HepG2 (cell line): ENCODE results near the gene SLC17A3. TPM values are rescaled to one million over a fixed set of nuclear protein-coding genes. Genes with fewer than 3 reads are reported as not detected.

Experiments used
- GMEB1 ChIP-seq: sonication (generic); formaldehyde crosslinking; IDR thresholded peaks from 2 replicates; pipeline ENCODE4 v1.5.1; 2020; ENCODE audit warnings: missing genetic modification reagents, mild to moderate bottlenecking, borderline replicate concordance
- ISL2 ChIP-seq: sonication (generic); formaldehyde crosslinking; IDR thresholded peaks from 2 replicates; pipeline ENCODE4 v1.5.0; 2020; ENCODE audit warnings: missing genetic modification reagents
- MYC ChIP-seq: sonication (generic); formaldehyde crosslinking; IDR thresholded peaks from 2 replicates; pipeline ENCODE4 v1.9.0; 2021; ENCODE audit warnings: missing genetic modification reagents, borderline replicate concordance
- PATZ1 ChIP-seq: sonication (generic); formaldehyde crosslinking; IDR thresholded peaks from 2 replicates; pipeline ENCODE4 v1.4.0; 2020; ENCODE audit warnings: missing genetic modification reagents
- PTBP1 ChIP-seq: fragments of 200-400 bp; formaldehyde crosslinking; IDR thresholded peaks from 2 replicates; pipeline ENCODE4 v1.6.1; 2018; ENCODE audit warnings: low read length, low read depth; ENCODE audit not compliant: poor library complexity, severe bottlenecking
- RNF219 ChIP-seq: sonication (generic); formaldehyde crosslinking; IDR thresholded peaks from 2 replicates; pipeline ENCODE4 v1.5.0; 2020; ENCODE audit warnings: mild to moderate bottlenecking, missing genetic modification reagents
- SOX13 ChIP-seq, 3 experiments: fragments of 450-650 bp in 1 of 3; sonication (generic) in 1 of 3; formaldehyde crosslinking in 1 of 3; IDR thresholded peaks in 2 of 3; conservative IDR thresholded peaks in 1 of 3; 2 replicates each; pipeline versions ENCODE4 v1.5.0 to v1.6.1; 2016 to 2020; ENCODE audit warnings: antibody characterized with exemption in 1 of 3, mild to moderate bottlenecking in 1 of 3, missing compliant biosample characterization in 1 of 3, missing genetic modification reagents in 1 of 3, moderate library complexity in 1 of 3
- TEAD3 ChIP-seq: optimal IDR thresholded peaks from 2 replicates; pipeline ENCODE3; 2016; ENCODE audit warnings: borderline replicate concordance
- XBP1 ChIP-seq: sonication (generic); formaldehyde crosslinking; IDR thresholded peaks from 2 replicates; pipeline ENCODE4 v1.5.0; 2020; ENCODE audit warnings: missing genetic modification reagents
- YEATS4 ChIP-seq: sonication (generic); formaldehyde crosslinking; IDR thresholded peaks from 2 replicates; pipeline ENCODE4 v1.4.0; 2020; ENCODE audit warnings: missing genetic modification reagents, borderline replicate concordance
- ZFP1 ChIP-seq: IDR thresholded peaks from 2 replicates; pipeline ENCODE4 v1.6.1; 2016
- ZNF557 ChIP-seq: sonication (generic); formaldehyde crosslinking; IDR thresholded peaks from 2 replicates; pipeline ENCODE4 v1.4.0; 2020; ENCODE audit warnings: missing genetic modification reagents
- polyA plus RNA-seq, 8 experiments: library from polyadenylated mRNA; depleted of rRNA in 3 of 8; stranded (reverse) in 7 of 8; unstranded in 1 of 8; fragments of >200 nt; fragmentation: Illumina TruSeq in 4 of 8; extraction: Trizol in 4 of 8; gene quantifications; 2 replicates each; pipeline versions ENCODE4 v1.2.1 to v1.2.3, GENCODE V29; 2011 to 2016; ENCODE audit warnings: low read depth in 4 of 8, missing spikeins in 1 of 8, mixed read lengths in 1 of 8; ENCODE audit not compliant: insufficient read depth in 1 of 8
- total RNA-seq, 5 experiments: library from RNA; depleted of rRNA; stranded (reverse); fragments of >200 nt; fragmentation: Illumina TruSeq; extraction: Trizol; gene quantifications; 2 replicates each; pipeline ENCODE4 v1.2.3, GENCODE V29; 2016; ENCODE audit warnings: low read depth in 1 of 5
- TF ChIP-seq, protein P1 (sequence below), 2 experiments: sonication (generic) in 1 of 2; formaldehyde crosslinking in 1 of 2; IDR thresholded peaks; 2 replicates each; pipeline versions ENCODE4 v1.4.0 to v1.6.1; 2016 to 2020; ENCODE audit warnings: borderline replicate concordance in 1 of 2, low read depth in 1 of 2, mild to moderate bottlenecking in 1 of 2, missing genetic modification reagents in 1 of 2
- TF ChIP-seq, protein P2 (sequence below): sonication (generic); formaldehyde crosslinking; IDR thresholded peaks from 2 replicates; pipeline ENCODE4 v1.5.0; 2020; ENCODE audit warnings: missing genetic modification reagents
- TF ChIP-seq, protein P3 (sequence below): sonication (generic); formaldehyde crosslinking; IDR thresholded peaks from 2 replicates; pipeline ENCODE4 v1.8.1; 2022; ENCODE audit warnings: mild to moderate bottlenecking, missing genetic modification reagents

SLC17A3 gene
- total and polyA plus RNA-seq, 2 of the 13 experiments (the other 11 are each of a cell fraction or from before 2014, with no cell fraction given), result 0.09 to 0.11 TPM

- TF ChIP-seq, protein P1, sequence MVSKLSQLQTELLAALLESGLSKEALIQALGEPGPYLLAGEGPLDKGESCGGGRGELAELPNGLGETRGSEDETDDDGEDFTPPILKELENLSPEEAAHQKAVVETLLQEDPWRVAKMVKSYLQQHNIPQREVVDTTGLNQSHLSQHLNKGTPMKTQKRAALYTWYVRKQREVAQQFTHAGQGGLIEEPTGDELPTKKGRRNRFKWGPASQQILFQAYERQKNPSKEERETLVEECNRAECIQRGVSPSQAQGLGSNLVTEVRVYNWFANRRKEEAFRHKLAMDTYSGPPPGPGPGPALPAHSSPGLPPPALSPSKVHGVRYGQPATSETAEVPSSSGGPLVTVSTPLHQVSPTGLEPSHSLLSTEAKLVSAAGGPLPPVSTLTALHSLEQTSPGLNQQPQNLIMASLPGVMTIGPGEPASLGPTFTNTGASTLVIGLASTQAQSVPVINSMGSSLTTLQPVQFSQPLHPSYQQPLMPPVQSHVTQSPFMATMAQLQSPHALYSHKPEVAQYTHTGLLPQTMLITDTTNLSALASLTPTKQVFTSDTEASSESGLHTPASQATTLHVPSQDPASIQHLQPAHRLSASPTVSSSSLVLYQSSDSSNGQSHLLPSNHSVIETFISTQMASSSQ (IDR thresholded peaks at IDR 0.05; ENCODE audit: low read depth), result peak; percentile 100
- TF ChIP-seq, protein P1 (CRISPR knock-in tag; IDR thresholded peaks at IDR 0.05; ENCODE audit: borderline replicate concordance), result peak; percentile 98
- TF ChIP-seq RNF219 (peak; percentile 60; the same call in 1 of the 2 replicates), GMEB1 (CRISPR knock-in tag) (peak; percentile 39; the same call in 1 of the 2 replicates), ZNF557 (CRISPR knock-in tag) (0 out of 2 replicates have a peak, but pooled peaks have one; percentile 43), MYC (CRISPR knock-in tag) (no peak), ZFP1 (CRISPR knock-in tag) (0 out of 2 replicates have a peak, but pooled peaks have one; percentile 33), XBP1 (CRISPR knock-in tag) (no peak), PATZ1 (CRISPR knock-in tag) (peak; percentile 33; the same call in 1 of the 2 replicates), ISL2 (CRISPR knock-in tag) (peak; percentile 97), PTBP1 (no peak), TEAD3 (peak; percentile 80), YEATS4 (CRISPR knock-in tag) (peak; percentile 43; the same call in 1 of the 2 replicates), SOX13 (IDR thresholded peaks at IDR 0.05) (peak; percentile 42; the same call in 1 of the 2 replicates), SOX13 (CRISPR knock-in tag; conservative IDR thresholded peaks at IDR 0.05 in 1 of 2, IDR thresholded peaks at IDR 0.05 in 1 of 2) (peak in 1 of 2 experiments; percentile 95; a peak in 2 of 4 replicates)
- TF ChIP-seq, protein P2, sequence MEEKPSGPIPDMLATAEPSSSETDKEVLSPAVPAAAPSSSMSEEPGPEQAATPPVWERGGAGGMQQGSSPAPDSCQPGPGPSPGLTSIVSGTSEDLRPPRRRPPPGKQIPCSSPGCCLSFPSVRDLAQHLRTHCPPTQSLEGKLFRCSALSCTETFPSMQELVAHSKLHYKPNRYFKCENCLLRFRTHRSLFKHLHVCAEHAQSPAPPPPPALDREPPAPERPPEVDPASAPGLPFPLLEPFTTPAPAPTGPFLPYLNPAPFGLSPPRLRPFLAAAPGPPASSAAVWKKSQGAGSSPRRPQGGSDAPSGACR (CRISPR knock-in tag), result 0 out of 2 replicates have a peak, but pooled peaks have one; percentile 53
- TF ChIP-seq, protein P3, sequence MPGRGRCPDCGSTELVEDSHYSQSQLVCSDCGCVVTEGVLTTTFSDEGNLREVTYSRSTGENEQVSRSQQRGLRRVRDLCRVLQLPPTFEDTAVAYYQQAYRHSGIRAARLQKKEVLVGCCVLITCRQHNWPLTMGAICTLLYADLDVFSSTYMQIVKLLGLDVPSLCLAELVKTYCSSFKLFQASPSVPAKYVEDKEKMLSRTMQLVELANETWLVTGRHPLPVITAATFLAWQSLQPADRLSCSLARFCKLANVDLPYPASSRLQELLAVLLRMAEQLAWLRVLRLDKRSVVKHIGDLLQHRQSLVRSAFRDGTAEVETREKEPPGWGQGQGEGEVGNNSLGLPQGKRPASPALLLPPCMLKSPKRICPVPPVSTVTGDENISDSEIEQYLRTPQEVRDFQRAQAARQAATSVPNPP (CRISPR knock-in tag), result 0 out of 2 replicates have a peak, but pooled peaks have one; percentile 2
Observed at GRCh38 chr6:25907475-25908014, 33.5 kb upstream of the SLC17A3 start (continued).
